Measurements from ENCODE around the gene ADAMTS2. TPM values are rescaled to one million over a fixed set of nuclear protein-coding genes. Genes with fewer than 3 reads are reported as not detected.

ADAMTS2 gene
- total RNA-seq, 1 donor from 2014 or later: 29.7 TPM

DNA sequence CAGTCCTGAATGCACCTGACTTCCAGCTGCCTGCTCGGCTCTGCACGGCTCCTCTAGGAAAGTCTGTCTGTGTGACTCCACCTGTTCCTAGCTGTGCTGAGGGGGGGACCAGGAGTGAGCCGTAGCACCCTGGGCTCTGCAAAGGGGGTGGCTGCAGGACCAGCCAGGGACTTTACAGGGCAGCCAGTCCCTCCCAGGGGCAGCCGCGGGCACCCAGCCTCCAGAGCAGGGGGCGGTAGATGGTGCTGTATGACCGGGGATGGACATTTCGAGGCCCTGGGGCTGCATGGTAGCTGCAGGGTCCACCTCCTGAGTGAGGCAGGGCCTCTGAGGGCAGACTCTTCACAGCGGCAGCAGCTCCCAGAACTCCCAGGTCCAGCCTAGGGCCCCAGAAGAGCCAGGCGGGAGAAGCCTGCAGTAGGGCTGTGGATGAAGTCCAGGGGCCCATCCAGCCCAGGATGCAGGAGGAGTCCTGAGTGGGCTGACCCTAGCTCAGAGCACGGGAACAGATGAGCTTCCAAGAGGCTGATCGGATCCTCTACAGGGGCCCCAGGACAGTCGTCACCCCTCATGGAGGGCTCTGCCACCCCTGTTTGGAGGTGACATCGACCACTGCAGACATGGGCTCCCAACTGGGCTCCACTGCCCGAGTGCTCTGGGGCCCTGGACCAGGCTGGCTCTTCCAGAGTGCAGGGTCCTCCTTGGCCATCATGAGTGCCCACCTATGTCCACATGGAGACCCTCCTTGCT is 179.7 kb downstream of the ADAMTS2 start:
- H3K27ac ChIP-seq (ENCODE audit: low read depth, low read length): no peak overlapping the region
- peaks cover 0 to 4% (median 0%) of the 10 kb centered on the region in 3 donors for H3K9me3 ChIP-seq (ENCODE audit: control insufficient read depth in 3 of 3, low read length in 3 of 3)
- H3K9ac ChIP-seq (ENCODE audit: low read depth in 1 of 3, low read length in 3 of 3): no peak overlapping the region
- H3K4me3 ChIP-seq (ENCODE audit: low read length in 3 of 3): no peak overlapping the region
- H3K36me3 ChIP-seq (ENCODE audit: control insufficient read depth in 3 of 3, insufficient read depth in 3 of 3, low read length in 3 of 3): no peaks in the 10 kb centered on the region
- H3K27me3 ChIP-seq (ENCODE audit: control insufficient read depth in 3 of 3, insufficient read depth in 3 of 3, low read length in 3 of 3): peaks cover 0 to 10% (median 4%) of the 10 kb centered on the region in 3 donors
- H3K4me1 ChIP-seq (ENCODE audit: control insufficient read depth in 3 of 3, insufficient read depth in 3 of 3, low read length in 3 of 3): peaks cover 5 to 12% (median 8%) of the 10 kb centered on the region in 3 donors

DNA sequence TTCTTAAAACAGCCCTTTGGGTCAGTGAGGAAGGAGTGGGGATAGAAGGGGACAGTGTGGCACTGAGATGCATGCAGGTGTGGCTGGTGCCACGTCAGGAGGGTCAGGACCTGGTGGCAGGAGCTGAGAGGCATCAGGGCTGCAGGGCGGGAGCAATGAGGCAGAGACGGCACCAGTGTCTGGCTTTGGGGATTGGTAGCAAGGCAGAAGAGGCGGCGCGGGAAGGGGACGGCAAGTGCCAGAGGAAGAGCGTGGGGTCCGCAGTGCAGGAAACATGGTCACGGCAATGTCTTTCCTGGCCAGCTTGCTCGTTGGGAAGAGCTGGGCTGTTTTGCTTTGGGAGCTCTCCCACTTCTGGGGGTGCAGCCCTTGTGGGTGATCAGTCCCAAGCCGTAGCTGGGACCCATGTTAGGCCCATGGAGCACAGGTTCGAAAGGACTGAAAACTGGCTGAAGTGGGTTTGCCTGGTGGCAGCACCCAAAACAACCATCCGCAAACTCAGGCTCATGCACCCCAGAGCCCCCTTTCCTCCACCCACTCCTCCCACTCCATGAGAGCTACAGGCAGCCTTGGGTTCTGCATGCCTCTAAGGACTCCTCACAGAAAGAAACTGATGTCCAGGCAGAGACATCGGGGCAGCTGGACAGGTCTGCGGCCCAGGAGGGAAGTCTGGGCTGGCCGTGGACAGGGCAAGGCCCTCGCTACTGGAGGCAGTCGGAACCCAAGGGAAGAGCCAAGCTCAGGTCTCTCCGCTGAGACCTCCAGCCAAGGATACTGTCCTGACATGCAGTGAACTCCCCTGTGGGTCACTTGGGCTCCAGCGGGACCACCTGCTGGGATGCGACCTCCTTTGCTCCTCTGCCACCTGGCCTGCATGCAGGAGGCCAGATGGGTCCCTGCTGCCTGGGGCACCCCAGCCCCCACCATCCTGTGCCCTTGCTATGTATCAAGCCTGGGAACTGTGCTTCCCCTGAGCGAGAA is 180.6 kb downstream of the ADAMTS2 start:
- peaks cover 0 to 10% (median 4%) of the 10 kb centered on the region in 3 donors for H3K27me3 ChIP-seq (ENCODE audit: control insufficient read depth in 3 of 3, insufficient read depth in 3 of 3, low read length in 3 of 3)
- H3K36me3 ChIP-seq (ENCODE audit: control insufficient read depth in 3 of 3, insufficient read depth in 3 of 3, low read length in 3 of 3): no peaks in the 10 kb centered on the region
- H3K9me3 ChIP-seq (ENCODE audit: control insufficient read depth in 3 of 3, low read length in 3 of 3): peaks cover 0 to 5% (median 0%) of the 10 kb centered on the region in 3 donors
- H3K9ac ChIP-seq (ENCODE audit: low read depth in 1 of 3, low read length in 3 of 3): no peak overlapping the region
- peaks cover 5 to 9% (median 8%) of the 10 kb centered on the region in 3 donors for H3K4me1 ChIP-seq (ENCODE audit: control insufficient read depth in 3 of 3, insufficient read depth in 3 of 3, low read length in 3 of 3)
- H3K27ac ChIP-seq (ENCODE audit: low read depth, low read length): no peak overlapping the region
- H3K4me3 ChIP-seq (ENCODE audit: low read length in 3 of 3): no peak overlapping the region

DNA sequence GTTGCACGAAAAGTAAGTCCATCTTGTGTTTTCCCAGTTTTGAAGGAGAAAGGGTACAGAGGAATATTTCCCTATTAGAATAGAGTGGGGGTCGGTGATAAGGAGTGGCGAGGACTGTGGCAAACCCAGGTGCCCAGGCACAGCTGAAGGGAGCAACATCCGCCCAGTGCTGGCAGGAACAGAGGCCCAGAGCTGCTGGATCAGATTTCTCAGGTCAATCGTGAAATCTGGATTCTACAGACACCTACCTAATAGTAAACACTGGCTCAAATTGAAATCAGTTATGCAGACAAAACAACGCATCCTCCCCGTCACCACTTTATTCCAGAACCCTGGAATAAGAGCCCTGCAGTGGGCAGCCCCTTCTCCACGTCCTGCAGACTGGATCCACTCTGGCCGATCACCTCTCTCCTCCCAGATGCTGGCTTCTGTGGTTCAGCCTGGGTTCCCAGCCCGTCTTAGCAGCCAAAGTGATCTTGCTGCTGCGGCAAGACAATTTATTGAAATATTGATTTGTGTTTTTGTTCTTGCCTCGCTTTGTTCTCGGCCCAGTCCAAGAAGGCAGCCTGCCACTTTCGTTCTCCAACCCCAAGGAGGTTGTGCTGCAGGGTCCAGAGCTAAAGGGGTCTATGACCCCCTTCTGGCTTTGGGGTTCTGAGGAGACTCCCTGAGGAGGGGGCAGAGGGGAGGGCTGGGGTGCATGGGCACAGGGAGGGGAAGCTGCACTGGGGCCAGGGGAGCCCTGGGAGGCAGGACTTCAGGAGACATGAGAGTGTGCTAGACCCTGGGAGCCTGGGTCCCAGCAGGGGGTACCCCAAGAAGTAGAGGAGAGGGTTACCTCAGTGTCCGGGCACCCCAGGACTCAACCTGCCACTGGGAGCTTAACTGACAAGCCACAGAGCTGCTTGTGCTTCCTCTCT is 181.8 kb downstream of the ADAMTS2 start:
- H3K9me3 ChIP-seq (ENCODE audit: control insufficient read depth in 3 of 3, low read length in 3 of 3): peaks cover 0 to 5% (median 0%) of the 10 kb centered on the region in 3 donors
- H3K4me1 ChIP-seq (ENCODE audit: control insufficient read depth in 3 of 3, insufficient read depth in 3 of 3, low read length in 3 of 3): peaks cover 5 to 9% (median 5%) of the 10 kb centered on the region in 3 donors
- H3K27ac ChIP-seq (ENCODE audit: low read depth, low read length): no peak overlapping the region
- peaks cover 0 to 5% (median 4%) of the 10 kb centered on the region in 3 donors for H3K27me3 ChIP-seq (ENCODE audit: control insufficient read depth in 3 of 3, insufficient read depth in 3 of 3, low read length in 3 of 3)
- no peak overlapping the region for H3K4me3 ChIP-seq (ENCODE audit: low read length in 3 of 3)
- H3K36me3 ChIP-seq (ENCODE audit: control insufficient read depth in 3 of 3, insufficient read depth in 3 of 3, low read length in 3 of 3): no peaks in the 10 kb centered on the region
- H3K9ac ChIP-seq (ENCODE audit: low read depth in 1 of 3, low read length in 3 of 3): no peak overlapping the region

DNA sequence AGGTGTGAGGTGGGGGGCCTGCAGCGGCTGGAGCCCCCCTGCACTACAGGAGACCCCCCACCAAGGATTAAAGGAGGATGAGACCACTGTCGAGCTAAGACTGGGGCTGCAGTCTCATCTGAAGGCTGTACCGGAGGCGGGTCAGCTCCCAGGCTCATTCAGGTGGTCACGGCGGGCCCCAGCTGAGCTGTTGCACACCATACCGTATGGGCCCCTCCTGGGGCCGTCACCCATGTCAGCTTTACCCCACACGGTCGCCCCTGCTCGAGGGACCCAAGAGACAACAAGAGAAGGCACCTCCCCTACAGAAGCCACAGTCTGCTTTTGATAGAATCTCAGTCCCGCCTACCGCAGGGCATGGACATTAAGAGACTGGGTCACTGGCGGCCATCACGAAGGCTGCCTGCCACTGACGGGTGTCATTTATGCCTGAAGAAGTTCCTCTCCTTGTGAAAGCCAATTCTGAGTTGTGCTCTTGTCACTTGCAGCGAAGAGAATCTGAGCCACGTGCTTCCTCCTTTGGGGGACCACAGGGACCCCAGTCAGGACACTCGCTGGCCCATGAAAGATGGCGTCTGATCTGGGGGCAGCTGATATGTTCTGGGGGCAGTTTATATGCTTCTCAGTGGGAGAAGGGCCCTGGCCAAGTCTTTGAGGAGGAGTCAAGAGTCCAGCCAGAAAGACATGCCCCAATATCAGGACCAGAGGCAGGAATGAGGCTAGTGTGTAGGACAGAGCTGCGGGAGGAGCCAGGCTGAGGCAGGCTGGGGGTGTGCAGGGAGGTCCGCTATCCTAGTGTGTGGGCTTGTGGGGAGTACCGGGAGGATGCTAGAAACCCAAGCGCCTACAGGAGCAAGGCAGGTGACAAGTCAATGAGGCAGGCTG is 182.7 kb downstream of the ADAMTS2 start:
- H3K9ac ChIP-seq (ENCODE audit: low read depth in 1 of 3, low read length in 3 of 3): no peak overlapping the region
- no peak overlapping the region for H3K4me3 ChIP-seq (ENCODE audit: low read length in 3 of 3)
- H3K4me1 ChIP-seq (ENCODE audit: control insufficient read depth in 3 of 3, insufficient read depth in 3 of 3, low read length in 3 of 3): peaks cover 3 to 6% (median 4%) of the 10 kb centered on the region in 3 donors
- H3K27me3 ChIP-seq (ENCODE audit: control insufficient read depth in 3 of 3, insufficient read depth in 3 of 3, low read length in 3 of 3): peaks cover 0 to 3% (median 2%) of the 10 kb centered on the region in 3 donors
- H3K36me3 ChIP-seq (ENCODE audit: control insufficient read depth in 3 of 3, insufficient read depth in 3 of 3, low read length in 3 of 3): no peaks in the 10 kb centered on the region
- peaks cover 0 to 5% (median 0%) of the 10 kb centered on the region in 3 donors for H3K9me3 ChIP-seq (ENCODE audit: control insufficient read depth in 3 of 3, low read length in 3 of 3)
- no peak overlapping the region for H3K27ac ChIP-seq (ENCODE audit: low read depth, low read length)

DNA sequence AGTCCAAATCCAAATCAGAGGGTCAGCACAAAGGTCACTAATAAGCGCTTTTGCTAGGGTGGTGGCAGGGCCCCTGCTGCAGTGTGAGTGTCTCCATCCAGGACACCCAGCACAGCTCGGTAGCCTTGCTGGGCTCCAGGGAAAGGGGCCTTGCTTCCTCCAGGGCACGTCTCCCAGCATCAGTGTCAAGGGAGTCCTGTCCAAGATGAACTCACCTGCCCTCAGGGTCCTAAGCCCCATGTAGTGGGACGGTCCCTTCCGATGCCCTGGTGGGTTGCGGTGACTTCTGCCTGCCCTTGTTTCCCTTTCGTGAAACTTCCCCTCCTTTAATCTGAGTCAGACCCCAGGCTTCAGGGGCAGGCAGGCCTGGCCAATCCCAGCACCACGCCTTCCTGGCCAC is 183.4 kb downstream of the ADAMTS2 start:
- Histone ChIP-seq H3K27me3 (ENCODE audit: control insufficient read depth in 3 of 3, insufficient read depth in 3 of 3, low read length in 3 of 3) (no peaks in the 10 kb centered on the region), H3K4me3 (ENCODE audit: low read length in 3 of 3) (no peak overlapping the region), H3K4me1 (ENCODE audit: control insufficient read depth in 3 of 3, insufficient read depth in 3 of 3, low read length in 3 of 3) (peaks cover 0 to 2% (median 0%) of the 10 kb centered on the region in 3 donors), H3K36me3 (ENCODE audit: control insufficient read depth in 3 of 3, insufficient read depth in 3 of 3, low read length in 3 of 3) (no peaks in the 10 kb centered on the region), H3K9me3 (ENCODE audit: control insufficient read depth in 3 of 3, low read length in 3 of 3) (peaks cover 0 to 5% (median 0%) of the 10 kb centered on the region in 3 donors), H3K9ac (ENCODE audit: low read depth in 1 of 3, low read length in 3 of 3) (no peak overlapping the region), H3K27ac (ENCODE audit: low read depth, low read length) (no peak overlapping the region)

DNA sequence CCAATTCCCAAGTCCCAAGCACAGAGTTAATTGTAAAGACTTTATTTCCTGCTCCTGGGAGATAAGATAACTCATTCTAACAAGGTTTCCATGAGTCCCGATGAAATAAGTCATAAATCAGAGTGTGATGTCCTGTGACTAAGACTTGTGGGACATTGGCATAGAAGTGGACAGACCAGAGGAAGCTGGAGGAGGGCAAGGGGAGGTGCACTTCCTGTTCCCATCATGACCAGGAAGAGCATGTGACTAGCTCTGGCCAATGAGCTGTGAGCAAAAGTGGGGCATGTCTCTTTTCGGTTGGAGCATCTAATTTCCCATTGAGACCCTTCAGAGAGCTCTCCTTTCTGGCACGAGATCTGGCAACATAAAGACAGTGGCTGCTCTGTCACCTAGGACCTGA is 184.7 kb downstream of the ADAMTS2 start:
- H3K27me3 ChIP-seq (ENCODE audit: control insufficient read depth in 3 of 3, insufficient read depth in 3 of 3, low read length in 3 of 3): no peaks in the 10 kb centered on the region
- H3K9ac ChIP-seq (ENCODE audit: low read depth in 1 of 3, low read length in 3 of 3): no peak overlapping the region
- H3K9me3 ChIP-seq (ENCODE audit: control insufficient read depth in 3 of 3, low read length in 3 of 3): peaks cover 0 to 5% (median 0%) of the 10 kb centered on the region in 3 donors
- H3K4me1 ChIP-seq (ENCODE audit: control insufficient read depth in 3 of 3, insufficient read depth in 3 of 3, low read length in 3 of 3): no peaks in the 10 kb centered on the region
- no peaks in the 10 kb centered on the region for H3K36me3 ChIP-seq (ENCODE audit: control insufficient read depth in 3 of 3, insufficient read depth in 3 of 3, low read length in 3 of 3)
- H3K4me3 ChIP-seq (ENCODE audit: low read length in 3 of 3): no peak overlapping the region
- H3K27ac ChIP-seq (ENCODE audit: low read depth, low read length): no peak overlapping the region

DNA sequence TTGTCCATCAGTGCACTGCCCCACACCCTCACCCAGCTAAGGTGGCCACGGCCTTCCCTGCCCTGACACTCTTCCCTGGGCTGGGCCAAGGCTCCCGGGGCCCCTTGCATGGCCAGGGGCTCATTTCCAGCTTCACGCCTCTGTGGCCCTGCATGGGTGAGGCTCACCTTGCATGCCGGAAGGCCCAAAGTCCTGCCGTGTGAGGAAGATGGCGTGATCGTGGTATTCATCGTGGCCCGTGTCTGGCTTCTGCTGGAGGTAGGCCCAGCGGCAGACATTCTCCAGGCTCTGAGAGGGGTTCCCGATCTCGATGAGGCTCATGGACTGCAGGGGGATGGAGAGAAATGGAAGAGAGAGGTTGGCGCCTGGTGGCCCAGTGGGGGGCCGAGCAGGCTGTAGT is 186.7 kb downstream of the ADAMTS2 start:
- H3K9me3 ChIP-seq (ENCODE audit: control insufficient read depth in 3 of 3, low read length in 3 of 3): peaks cover 0 to 5% (median 0%) of the 10 kb centered on the region in 3 donors
- no peaks in the 10 kb centered on the region for H3K36me3 ChIP-seq (ENCODE audit: control insufficient read depth in 3 of 3, insufficient read depth in 3 of 3, low read length in 3 of 3)
- no peak overlapping the region for H3K27ac ChIP-seq (ENCODE audit: low read depth, low read length)
- H3K4me3 ChIP-seq (ENCODE audit: low read length in 3 of 3): no peak overlapping the region
- H3K27me3 ChIP-seq (ENCODE audit: control insufficient read depth in 3 of 3, insufficient read depth in 3 of 3, low read length in 3 of 3): no peaks in the 10 kb centered on the region
- H3K4me1 ChIP-seq (ENCODE audit: control insufficient read depth in 3 of 3, insufficient read depth in 3 of 3, low read length in 3 of 3): no peaks in the 10 kb centered on the region
- no peak overlapping the region for H3K9ac ChIP-seq (ENCODE audit: low read depth in 1 of 3, low read length in 3 of 3)

DNA sequence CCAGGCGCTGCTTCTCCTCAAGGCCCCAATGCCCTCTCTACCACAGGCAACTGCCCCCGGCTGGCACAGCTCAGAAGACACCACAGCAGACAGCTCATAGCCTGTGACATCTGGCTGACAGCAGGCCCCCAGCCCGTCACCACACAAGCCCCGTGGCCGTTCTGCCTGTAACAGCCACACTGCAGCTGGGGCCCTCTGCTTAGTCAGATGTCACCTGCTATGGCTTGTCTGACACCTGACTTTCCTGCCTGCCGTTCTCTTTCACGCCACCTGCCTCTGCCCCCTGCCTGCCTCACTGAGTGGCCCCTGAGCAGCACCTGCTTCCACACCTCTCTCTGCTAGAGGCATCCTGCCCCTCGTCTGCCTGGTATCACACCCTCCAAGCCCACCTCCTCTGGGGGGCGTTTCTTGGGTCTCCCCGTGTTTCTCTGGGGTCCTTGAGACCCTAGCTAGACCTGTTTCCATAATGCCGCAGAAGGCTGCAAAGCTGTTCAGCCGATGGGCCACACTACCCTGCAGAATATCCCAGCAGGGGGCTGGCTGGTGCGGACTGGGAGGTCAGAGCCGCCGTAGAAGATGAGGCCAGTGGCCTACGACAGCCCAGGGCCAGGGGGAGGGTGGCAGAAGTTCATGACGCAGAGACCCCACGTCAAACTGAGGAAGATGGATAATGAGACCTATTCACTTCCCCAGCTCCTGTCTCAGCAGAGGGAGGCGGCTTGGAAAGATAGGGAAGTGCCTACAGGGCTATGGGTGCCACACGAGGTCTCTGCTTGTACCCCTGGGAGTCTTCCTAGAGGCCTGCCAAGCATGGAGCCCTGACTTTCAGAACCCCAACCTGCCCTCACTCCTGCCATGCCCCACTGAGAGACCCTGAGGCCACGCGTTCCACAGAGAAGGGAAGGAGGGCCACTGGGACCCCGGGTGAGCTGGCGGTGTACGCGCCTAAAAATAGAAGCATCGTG is 190.0 kb downstream of the ADAMTS2 start:
- H3K4me3 ChIP-seq (ENCODE audit: low read length in 3 of 3): no peak overlapping the region
- no peak overlapping the region for H3K27ac ChIP-seq (ENCODE audit: low read depth, low read length)
- H3K4me1 ChIP-seq (ENCODE audit: control insufficient read depth in 3 of 3, insufficient read depth in 3 of 3, low read length in 3 of 3): no peaks in the 10 kb centered on the region
- H3K36me3 ChIP-seq (ENCODE audit: control insufficient read depth in 3 of 3, insufficient read depth in 3 of 3, low read length in 3 of 3): no peaks in the 10 kb centered on the region
- peaks cover 0 to 3% (median 0%) of the 10 kb centered on the region in 3 donors for H3K27me3 ChIP-seq (ENCODE audit: control insufficient read depth in 3 of 3, insufficient read depth in 3 of 3, low read length in 3 of 3)
- H3K9me3 ChIP-seq (ENCODE audit: control insufficient read depth in 3 of 3, low read length in 3 of 3): no peaks in the 10 kb centered on the region
- H3K9ac ChIP-seq (ENCODE audit: low read depth in 1 of 3, low read length in 3 of 3): no peak overlapping the region

Data from skeletal muscle tissue (tissue), 4 donors.